Stomach (tissue), 19 donors: ENCODE measurements around the gene UBE3A. TPM values are rescaled to one million over a fixed set of nuclear protein-coding genes. Genes with fewer than 3 reads are reported as not detected.

Experiments used
- DNase-seq, 2 donors: peaks; one replicate each; pipeline versions ENCODE4 v3.0.0 to v3.0.0-alpha.2; 2013 to 2019
- H3K27ac ChIP-seq, 5 donors: fragments of 200-600 bp in 4 of 5; sonication (generic) in 4 of 5; one replicate each; pipeline ENCODE4 v1.5.1; 2013 to 2019; ENCODE audit warnings: mild to moderate bottlenecking in 1 of 5, moderate library complexity in 1 of 5
- H3K27me3 ChIP-seq, 3 donors: fragments of 200-600 bp; sonication (generic); one replicate each; pipeline ENCODE4 v1.5.1; 2017 to 2019; ENCODE audit warnings: mixed run types in 1 of 3
- H3K36me3 ChIP-seq, 4 donors: fragments of 200-600 bp; sonication (generic); 1 replicate in 3 of 4; 2 replicates in 1 of 4; pipeline ENCODE4 v1.5.1; 2016 to 2019
- H3K4me1 ChIP-seq, 4 donors: fragments of 200-600 bp; sonication (generic); one replicate each; pipeline ENCODE4 v1.5.1; 2016 to 2019
- H3K4me3 ChIP-seq, 4 donors: fragments of 200-600 bp; sonication (generic) in 3 of 4; one replicate each; pipeline ENCODE4 v1.5.1; 2016 to 2019; ENCODE audit warnings: mild to moderate bottlenecking in 1 of 4
- H3K9me3 ChIP-seq, 4 donors: fragments of 200-600 bp; sonication (generic); one replicate each; pipeline ENCODE4 v1.5.1; 2016 to 2019
- CTCF ChIP-seq, 7 experiments: fragments of 450-650 bp in 4 of 7; fragments of 200-600 bp in 3 of 7; sonication (generic) in 3 of 7; IDR thresholded peaks; one replicate each; pipeline ENCODE4 v1.5.1; 2016 to 2019; ENCODE audit warnings: antibody characterized with exemption in 7 of 7, control low read depth in 2 of 7, mild to moderate bottlenecking in 1 of 7
- EP300 ChIP-seq: sonication (generic); formaldehyde crosslinking; IDR thresholded peaks from one replicate; pipeline ENCODE4 v1.6.1; 2017; ENCODE audit warnings: antibody characterized with exemption
- POLR2A ChIP-seq, 4 donors: fragments of 450-650 bp; IDR thresholded peaks; one replicate each; pipeline ENCODE4 v1.6.1; 2016; ENCODE audit warnings: antibody characterized with exemption in 4 of 4, control low read depth in 2 of 4, mild to moderate bottlenecking in 1 of 4, moderate library complexity in 1 of 4
- POLR2AphosphoS5 ChIP-seq, 3 donors: sonication (generic); formaldehyde crosslinking; IDR thresholded peaks; one replicate each; pipeline ENCODE4 v1.6.1; 2016; ENCODE audit warnings: antibody characterized with exemption in 3 of 3
- WGBS, 5 donors: extraction: QIAGEN DNeasy Blood & Tissue Kit in 3 of 5; methylation state at CpG; one replicate each; pipeline versions ENCODE4 v1.1.5 to v1.1.7; 2013 to 2018; 5-methylcytosine and 5-hydroxymethylcytosine counted together
- intact Hi-C: fragments of 100-400 bp; cut with DNase I; formaldehyde crosslinking; loops from one replicate; pipeline ENCODE4 v1.15.1; 2023; ENCODE audit warnings: low total_unique reads
- long read RNA-seq, 10 donors: transcript quantifications; one replicate each; lab custom pipeline, GENCODE V29; 2026
- polyA plus RNA-seq, 3 donors: library from polyadenylated mRNA; stranded (reverse); fragments of 200-250 nt; gene quantifications; one replicate each; pipeline ENCODE4 v1.2.3, GENCODE V29; 2013
- total RNA-seq, 5 donors: library from RNA; depleted of rRNA; stranded (reverse); fragments of >200 nt; gene quantifications; one replicate each; pipeline versions ENCODE4 v1.1.0 to v1.2.3, GENCODE V29; 2014 to 2016
- donor health status: healthy with polysubstance abuse.
- donor health status: Bipolar disorder and iron deficiency.
- donor health status: healthy.

Gene UBE3A
- 100 to 1,000 TPM in 2 of 5 donors, 10 to 100 TPM in 3; 57.2 to 209 (median 63.8) TPM for total RNA-seq
- 10 to 100 TPM; 11.0 to 20.2 (median 15.2) TPM for polyA plus RNA-seq
- long read RNA-seq, donor 1, full-length matches to known transcripts = 1 of 1 reads
- long read RNA-seq, donor 1, partial matches to known transcripts = 0 of 1 reads
- long read RNA-seq, donor 1, other reads (novel, unspliced or antisense) = 0 of 1 reads
- long read RNA-seq, donor 2, full-length matches to known transcripts = 2 of 2 reads
- long read RNA-seq, donor 2, partial matches to known transcripts = 0 of 2 reads
- long read RNA-seq, donor 2, other reads (novel, unspliced or antisense) = 0 of 2 reads
- long read RNA-seq, donor 3, partial matches to known transcripts = 0 of 1 reads
- long read RNA-seq, donor 3, other reads (novel, unspliced or antisense) = 0 of 1 reads
- long read RNA-seq, donor 4, full-length matches to known transcripts = 1 of 1 reads
- long read RNA-seq, donor 4, partial matches to known transcripts = 0 of 1 reads
- long read RNA-seq, donor 4, other reads (novel, unspliced or antisense) = 0 of 1 reads
- long read RNA-seq, donor 5, full-length matches to known transcripts = 6 of 6 reads
- long read RNA-seq, donor 5, partial matches to known transcripts = 0 of 6 reads
- long read RNA-seq, donor 5, other reads (novel, unspliced or antisense) = 0 of 6 reads
- long read RNA-seq, donor 6, full-length matches to known transcripts = 5 of 14 reads
- long read RNA-seq, donor 6, partial matches to known transcripts = 9 of 14 reads
- long read RNA-seq, donor 6, other reads (novel, unspliced or antisense) = 0 of 14 reads
- long read RNA-seq, donor 7, full-length matches to known transcripts = 5 of 5 reads
- long read RNA-seq, donor 7, partial matches to known transcripts = 0 of 5 reads
- long read RNA-seq, donor 7, other reads (novel, unspliced or antisense) = 0 of 5 reads
- long read RNA-seq, donor 8, full-length matches to known transcripts = 2 of 2 reads
- long read RNA-seq, donor 8, partial matches to known transcripts = 0 of 2 reads
- long read RNA-seq, donor 8, other reads (novel, unspliced or antisense) = 0 of 2 reads
- long read RNA-seq, donor 9, full-length matches to known transcripts = 1 of 1 reads
- long read RNA-seq, donor 9, partial matches to known transcripts = 0 of 1 reads
- long read RNA-seq, donor 9, other reads (novel, unspliced or antisense) = 0 of 1 reads
- long read RNA-seq, donor 10, full-length matches to known transcripts = 4 of 4 reads
- long read RNA-seq, donor 10, partial matches to known transcripts = 0 of 4 reads
- long read RNA-seq, donor 10, other reads (novel, unspliced or antisense) = 0 of 4 reads

GRCh38 chr15:25438601-25439368, at the start of gene UBE3A:
Gene UBE3A, minus strand, starts transcription at chr15:25439024. Its CDS starts 29,917 bp downstream, at chr15:25409107.
- Histone ChIP-seq H3K27ac (peak within 1 kb of the TSS; percentile 97 to 99 (median 98)), H3K4me1 (peaks cover 18 to 48% (median 34%) of the 10 kb centered on the region in 4 donors), H3K9me3 (no peaks in the 10 kb centered on the region), H3K4me3 (peak within 1 kb of the TSS; percentile 94 to 99 (median 98)), H3K36me3 (no peaks in the 10 kb centered on the region), H3K27me3 (no peaks in the 10 kb centered on the region)
- peak; percentile 93 to 98 for DNase-seq
- peak; percentile 65 to 92 (median 85) for TF ChIP-seq POLR2AphosphoS5 (IDR thresholded peaks at IDR 0.05)
- TF ChIP-seq CTCF (IDR thresholded peaks at IDR 0.05) = peak in 1 of 7 experiments; percentile 5
- no peak for TF ChIP-seq EP300
- no peak for TF ChIP-seq POLR2A (IDR thresholded peaks at IDR 0.05)
- WGBS, 5 donors = 0 to 3% (median 0%) methylated on average over 22 to 96 of the region's 97 CpGs
- intact Hi-C loops = no loop called here

DNA sequence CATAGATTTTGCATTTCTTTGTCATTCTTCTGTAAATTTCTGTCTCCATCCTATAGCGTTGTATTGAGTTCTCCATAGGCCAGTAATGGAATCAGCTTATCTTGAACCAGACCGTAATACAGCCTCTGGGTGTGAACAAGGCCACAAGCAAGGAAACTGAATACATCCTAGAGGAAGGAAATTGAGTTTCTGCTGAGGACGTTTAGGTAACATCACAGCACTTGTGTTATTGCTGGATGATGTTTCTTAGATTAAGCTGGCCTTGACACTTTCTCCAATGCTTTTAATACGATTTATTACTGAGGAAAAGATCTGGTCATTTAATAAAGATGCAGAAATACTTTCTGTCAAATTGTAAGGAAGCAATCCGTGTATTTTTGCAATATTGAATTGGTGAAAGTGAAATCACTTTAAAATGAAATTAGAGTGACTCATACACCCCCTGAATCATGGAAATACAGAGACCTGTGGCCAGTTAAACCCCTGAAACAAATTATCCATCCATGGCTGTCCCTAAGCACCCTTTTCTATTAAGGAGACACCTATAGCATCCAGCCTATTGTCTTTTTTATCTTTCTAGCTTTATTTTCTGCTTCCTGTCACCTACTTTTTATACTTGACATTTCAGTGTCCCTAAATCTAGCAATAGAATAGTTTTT, 48.5 kb upstream of the UBE3A start:
- H3K4me3 ChIP-seq = no peak overlapping the region
- H3K4me1 ChIP-seq = no peaks in the 10 kb centered on the region
- TF ChIP-seq CTCF (IDR thresholded peaks at IDR 0.05) = no peak
- DNase-seq = no peak
- 56 to 69% (median 63%) methylated on average over 5 of the region's 5 CpGs for WGBS, 5 donors
- H3K27ac ChIP-seq = no peak overlapping the region
- intact Hi-C loops = no loop called here
- peaks cover 4 to 53% (median 26%) of the 10 kb centered on the region in 4 donors for H3K9me3 ChIP-seq
- H3K36me3 ChIP-seq = no peaks in the 10 kb centered on the region
- H3K27me3 ChIP-seq = no peaks in the 10 kb centered on the region

- no peaks in the 10 kb centered on the region for H3K36me3 ChIP-seq
- no peak for TF ChIP-seq CTCF (IDR thresholded peaks at IDR 0.05)
- no peak for TF ChIP-seq POLR2A (IDR thresholded peaks at IDR 0.05)
- no peak for TF ChIP-seq EP300
- no peak for TF ChIP-seq POLR2AphosphoS5 (IDR thresholded peaks at IDR 0.05)
- DNase-seq = no peak
- H3K9me3 ChIP-seq = peaks cover 4 to 41% (median 19%) of the 10 kb centered on the region in 4 donors
- WGBS, 5 donors = 25 to 68% (median 47%) methylated on average over 1 of the region's 1 CpG
- intact Hi-C loops = no loop called here
- H3K27me3 ChIP-seq = no peaks in the 10 kb centered on the region
- H3K4me3 ChIP-seq = no peak overlapping the region
- no peak overlapping the region for H3K27ac ChIP-seq
- H3K4me1 ChIP-seq = peaks cover 0 to 7% (median 3%) of the 10 kb centered on the region in 4 donors
Measured at GRCh38 chr15:25486051-25486450, 47.2 kb upstream of the UBE3A start.
